C4-2B (cell line): ENCODE measurements around the gene FBXW11.

ENCODE experiments used
- ZFX ChIP-seq: fragments of 450-650 bp; IDR thresholded peaks from 2 replicates; pipeline ENCODE4 v1.6.1; 2017
- TF ChIP-seq, protein P1 (sequence below): fragments of 450-650 bp; conservative IDR thresholded peaks from 2 replicates; pipeline ENCODE4 v1.5.1; 2017; ENCODE audit warnings: mild to moderate bottlenecking

DNA sequence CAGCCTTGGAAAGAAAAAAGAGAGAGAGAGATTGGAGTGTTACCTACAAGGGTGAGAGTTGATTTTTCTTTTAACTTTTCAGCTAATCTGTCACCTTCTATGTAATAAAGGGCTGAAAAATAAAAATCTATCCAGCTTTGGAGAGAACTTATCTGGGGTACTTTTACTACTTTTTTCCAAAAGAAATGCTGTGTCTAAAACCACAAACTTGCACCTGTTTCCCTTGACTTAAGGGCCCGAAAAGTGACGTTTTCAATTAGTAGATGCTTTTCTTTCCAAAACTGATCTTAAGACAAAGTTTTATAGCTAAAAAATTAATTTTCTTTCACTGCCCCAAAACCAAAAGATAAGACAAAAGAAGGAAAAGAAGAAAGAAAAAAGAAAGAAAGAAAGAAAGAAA, 172.0 kb downstream of the FBXW11 start:
- TF ChIP-seq, protein P1, sequence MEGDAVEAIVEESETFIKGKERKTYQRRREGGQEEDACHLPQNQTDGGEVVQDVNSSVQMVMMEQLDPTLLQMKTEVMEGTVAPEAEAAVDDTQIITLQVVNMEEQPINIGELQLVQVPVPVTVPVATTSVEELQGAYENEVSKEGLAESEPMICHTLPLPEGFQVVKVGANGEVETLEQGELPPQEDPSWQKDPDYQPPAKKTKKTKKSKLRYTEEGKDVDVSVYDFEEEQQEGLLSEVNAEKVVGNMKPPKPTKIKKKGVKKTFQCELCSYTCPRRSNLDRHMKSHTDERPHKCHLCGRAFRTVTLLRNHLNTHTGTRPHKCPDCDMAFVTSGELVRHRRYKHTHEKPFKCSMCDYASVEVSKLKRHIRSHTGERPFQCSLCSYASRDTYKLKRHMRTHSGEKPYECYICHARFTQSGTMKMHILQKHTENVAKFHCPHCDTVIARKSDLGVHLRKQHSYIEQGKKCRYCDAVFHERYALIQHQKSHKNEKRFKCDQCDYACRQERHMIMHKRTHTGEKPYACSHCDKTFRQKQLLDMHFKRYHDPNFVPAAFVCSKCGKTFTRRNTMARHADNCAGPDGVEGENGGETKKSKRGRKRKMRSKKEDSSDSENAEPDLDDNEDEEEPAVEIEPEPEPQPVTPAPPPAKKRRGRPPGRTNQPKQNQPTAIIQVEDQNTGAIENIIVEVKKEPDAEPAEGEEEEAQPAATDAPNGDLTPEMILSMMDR: no peak
- TF ChIP-seq ZFX: no peak
